NT2/D1 (cell line): ENCODE results near the gene PHC2.

ENCODE experiments used
- DNase-seq: peaks from one replicate; pipeline ENCODE4 v3.0.0-alpha.2; 2011; ENCODE audit warnings: low read depth, low spot score
- H3K27me3 ChIP-seq: 2 replicates; pipeline ENCODE4 v1.6.0; 2011; ENCODE audit warnings: mild to moderate bottlenecking; ENCODE audit not compliant: insufficient read length, insufficient read depth
- H3K36me3 ChIP-seq: 2 replicates; pipeline ENCODE4 v1.6.1; 2011; ENCODE audit warnings: mild to moderate bottlenecking, low read length, mixed read lengths; ENCODE audit not compliant: insufficient read depth, insufficient read length
- H3K4me1 ChIP-seq: 2 replicates; pipeline ENCODE4 v1.5.1; 2011; ENCODE audit not compliant: insufficient read depth, insufficient read length
- H3K4me3 ChIP-seq: 2 replicates; pipeline ENCODE4 v1.5.1; 2011; ENCODE audit warnings: low read depth; ENCODE audit not compliant: insufficient read length
- H3K9ac ChIP-seq: 2 replicates; pipeline ENCODE4 v1.6.0; 2011; ENCODE audit warnings: low read depth; ENCODE audit not compliant: insufficient read length
- H3K9me3 ChIP-seq: 2 replicates; pipeline ENCODE4 v1.5.1; 2011; ENCODE audit warnings: mild to moderate bottlenecking, low read length; ENCODE audit not compliant: insufficient read depth
- SUZ12 ChIP-seq: IDR thresholded peaks from 2 replicates; pipeline ENCODE4 v1.6.1; 2011; ENCODE audit not compliant: insufficient read length, insufficient read depth; ENCODE audit errors: extremely low read depth
- YY1 ChIP-seq: IDR thresholded peaks from 2 replicates; pipeline ENCODE4 v1.6.1; 2011; ENCODE audit not compliant: insufficient read length, insufficient read depth
- ZNF274 ChIP-seq: IDR thresholded peaks from 2 replicates; pipeline ENCODE4 v1.6.1; 2011; ENCODE audit warnings: mild to moderate bottlenecking, low read depth, low read length

The PHC2 gene

GRCh38 chr1:33445108-33445507, 14.2 kb upstream of the PHC2 start:
- Histone ChIP-seq H3K36me3 (no peaks in the 10 kb centered on the region), H3K27me3 (peaks cover 2% of the 10 kb centered on the region), H3K4me3 (no peak overlapping the region), H3K9ac (no peak overlapping the region), H3K4me1 (no peaks in the 10 kb centered on the region), H3K9me3 (peaks cover 8% of the 10 kb centered on the region; the same call in 1 of the 2 replicates)
- TF ChIP-seq YY1, result no peak
- TF ChIP-seq SUZ12, result no peak
- no peak for TF ChIP-seq ZNF274
- no peak for DNase-seq

DNA sequence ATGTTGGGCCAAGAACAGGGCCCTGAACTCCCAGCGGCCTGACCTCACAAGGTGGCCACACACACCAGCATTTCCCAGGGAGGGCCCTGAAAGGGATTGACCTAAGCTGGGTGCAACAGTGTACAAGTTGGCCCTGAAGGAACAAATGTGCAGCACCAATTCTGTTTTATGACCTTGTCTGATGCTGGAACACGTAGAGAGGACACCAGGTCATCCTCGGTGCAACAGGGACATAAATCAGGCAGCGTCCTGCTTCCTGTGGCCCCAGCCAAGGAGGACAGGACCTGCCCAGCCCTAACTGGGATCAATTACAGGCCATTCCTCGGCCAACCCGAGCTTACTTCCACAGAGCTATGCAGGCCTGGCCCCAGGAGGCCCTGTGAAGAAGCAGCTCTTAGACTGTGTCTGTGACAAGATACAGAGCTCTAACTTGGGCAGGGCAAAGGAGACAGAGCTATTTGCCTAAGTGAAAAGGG, 12.8 kb upstream of the PHC2 start:
- Histone ChIP-seq H3K4me3 (no peak overlapping the region), H3K36me3 (no peaks in the 10 kb centered on the region), H3K4me1 (no peaks in the 10 kb centered on the region), H3K9ac (no peak overlapping the region), H3K27me3 (peaks cover 2% of the 10 kb centered on the region), H3K9me3 (peaks cover 8% of the 10 kb centered on the region; the same call in 1 of the 2 replicates)
- DNase-seq, result no peak
- TF ChIP-seq YY1 (no peak), SUZ12 (no peak), ZNF274 (no peak)

DNA sequence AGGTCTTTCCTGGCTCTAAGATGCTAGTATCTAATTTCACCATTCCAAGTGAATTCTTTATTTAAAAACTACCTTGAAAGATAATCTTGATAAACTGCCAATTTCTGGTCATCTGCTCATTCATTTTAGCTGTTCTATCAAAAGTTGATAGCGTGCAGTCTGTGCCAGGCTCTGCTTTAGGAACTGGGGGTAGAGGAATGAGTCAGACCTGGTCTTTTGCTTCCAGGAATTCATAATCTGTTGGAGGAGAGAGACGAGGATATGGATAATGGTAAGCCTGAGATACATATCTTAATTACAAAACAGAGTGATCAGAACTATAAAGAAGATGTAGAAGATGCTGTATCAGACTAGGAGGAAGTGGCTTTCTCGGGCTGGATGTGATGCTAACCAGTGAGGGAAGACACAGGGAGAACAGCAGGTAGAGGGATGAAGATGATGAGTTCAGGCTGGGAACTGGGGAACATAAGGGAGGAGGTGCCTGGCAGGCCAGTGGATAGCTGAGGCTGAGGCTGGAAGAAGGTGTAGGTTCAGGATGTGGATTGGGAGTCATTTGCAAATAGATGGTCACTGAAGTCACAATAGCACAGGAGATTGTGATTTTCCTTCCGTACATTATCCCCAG, 12.3 kb upstream of the PHC2 start:
- no peak overlapping the region for H3K4me3 ChIP-seq
- TF ChIP-seq YY1 (no peak), ZNF274 (no peak), SUZ12 (no peak)
- peaks cover 2% of the 10 kb centered on the region for H3K27me3 ChIP-seq
- DNase-seq, result no peak
- H3K9ac ChIP-seq, result no peak overlapping the region
- peaks cover 8% of the 10 kb centered on the region; the same call in 1 of the 2 replicates for H3K9me3 ChIP-seq
- H3K4me1 ChIP-seq, result no peaks in the 10 kb centered on the region
- no peaks in the 10 kb centered on the region for H3K36me3 ChIP-seq

DNA sequence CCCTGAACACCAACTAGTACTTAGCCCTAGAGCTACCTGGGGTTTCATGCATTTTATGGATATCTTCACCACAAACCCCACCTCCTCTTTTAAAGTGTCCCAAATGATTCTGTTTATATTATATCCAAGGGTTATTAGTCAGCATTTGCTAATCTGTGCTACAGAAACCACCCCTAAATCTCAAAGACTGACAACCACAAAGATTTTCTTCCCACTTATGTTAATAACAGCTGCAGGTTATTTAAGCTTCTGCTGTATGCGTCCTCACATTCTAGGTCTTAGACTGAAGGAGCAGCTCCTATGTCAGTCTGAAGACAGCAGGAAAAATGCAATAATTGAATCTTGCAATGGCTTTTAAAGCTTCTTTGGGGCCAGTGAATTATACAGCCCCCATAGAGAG, 11.2 kb upstream of the PHC2 start:
- DNase-seq, result no peak
- TF ChIP-seq YY1 (no peak), SUZ12 (no peak), ZNF274 (no peak)
- Histone ChIP-seq H3K4me1 (no peaks in the 10 kb centered on the region), H3K27me3 (peaks cover 2% of the 10 kb centered on the region), H3K9ac (no peak overlapping the region), H3K9me3 (peaks cover 8% of the 10 kb centered on the region; the same call in 1 of the 2 replicates), H3K4me3 (no peak overlapping the region), H3K36me3 (no peaks in the 10 kb centered on the region)

DNA sequence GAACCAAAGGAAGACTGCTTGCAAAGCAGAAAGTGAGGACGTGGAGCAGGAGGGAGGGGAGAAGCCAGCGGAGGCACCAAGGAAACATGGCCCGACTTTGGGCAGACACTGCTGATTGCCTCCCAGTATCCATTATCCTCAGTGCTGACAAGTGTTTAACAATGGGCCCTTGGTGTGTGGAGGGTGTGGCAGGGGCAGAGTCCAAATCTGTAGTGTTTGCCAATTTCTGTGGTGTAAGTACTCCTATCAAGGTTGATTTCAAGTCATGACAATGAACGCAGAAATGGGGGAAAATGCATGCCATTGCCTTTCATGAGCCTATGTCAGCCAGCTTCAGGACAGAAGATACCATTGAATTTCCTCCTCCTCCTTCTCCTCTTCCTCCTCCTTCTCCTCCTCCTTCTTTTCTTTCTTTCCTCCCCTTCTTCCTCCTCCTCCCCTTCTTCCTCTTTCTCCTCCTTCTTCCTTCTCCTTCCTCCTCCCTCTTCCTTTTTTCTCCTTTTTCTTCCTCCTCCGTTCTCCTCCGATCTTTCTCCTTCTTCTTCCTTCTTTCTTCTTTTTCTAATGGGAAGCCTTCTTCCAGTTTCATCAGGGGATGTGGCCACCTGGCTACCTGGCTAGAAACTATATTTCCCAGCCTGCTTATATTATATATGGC, 10.3 kb upstream of the PHC2 start:
- Histone ChIP-seq H3K27me3 (peaks cover 4% of the 10 kb centered on the region), H3K4me3 (no peak overlapping the region), H3K36me3 (no peaks in the 10 kb centered on the region), H3K9me3 (peaks cover 8% of the 10 kb centered on the region; the same call in 1 of the 2 replicates), H3K4me1 (no peaks in the 10 kb centered on the region), H3K9ac (no peak overlapping the region)
- TF ChIP-seq SUZ12 (no peak), YY1 (no peak)
- no peak for DNase-seq

DNA sequence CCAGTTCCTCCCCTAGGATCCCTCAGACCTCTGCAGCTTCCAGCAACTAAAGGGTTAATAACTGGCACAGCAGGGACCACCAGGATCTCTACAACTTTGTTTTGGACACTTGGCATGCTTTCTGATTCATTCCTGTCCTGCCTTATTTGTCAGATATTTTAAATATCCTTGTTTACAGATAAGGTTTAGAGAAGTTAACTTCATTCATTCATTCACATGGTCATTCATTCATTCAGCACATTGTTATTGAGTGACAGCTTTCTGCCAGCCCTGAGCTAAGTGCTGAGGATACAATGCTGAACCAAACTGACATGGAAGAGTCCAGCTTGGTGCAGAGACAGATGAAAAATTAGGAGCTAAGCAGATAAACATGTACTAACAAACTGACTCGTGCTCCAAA, 8.8 kb upstream of the PHC2 start:
- TF ChIP-seq SUZ12 (no peak), YY1 (no peak), ZNF274 (no peak)
- peaks cover 4% of the 10 kb centered on the region for H3K4me1 ChIP-seq

DNA sequence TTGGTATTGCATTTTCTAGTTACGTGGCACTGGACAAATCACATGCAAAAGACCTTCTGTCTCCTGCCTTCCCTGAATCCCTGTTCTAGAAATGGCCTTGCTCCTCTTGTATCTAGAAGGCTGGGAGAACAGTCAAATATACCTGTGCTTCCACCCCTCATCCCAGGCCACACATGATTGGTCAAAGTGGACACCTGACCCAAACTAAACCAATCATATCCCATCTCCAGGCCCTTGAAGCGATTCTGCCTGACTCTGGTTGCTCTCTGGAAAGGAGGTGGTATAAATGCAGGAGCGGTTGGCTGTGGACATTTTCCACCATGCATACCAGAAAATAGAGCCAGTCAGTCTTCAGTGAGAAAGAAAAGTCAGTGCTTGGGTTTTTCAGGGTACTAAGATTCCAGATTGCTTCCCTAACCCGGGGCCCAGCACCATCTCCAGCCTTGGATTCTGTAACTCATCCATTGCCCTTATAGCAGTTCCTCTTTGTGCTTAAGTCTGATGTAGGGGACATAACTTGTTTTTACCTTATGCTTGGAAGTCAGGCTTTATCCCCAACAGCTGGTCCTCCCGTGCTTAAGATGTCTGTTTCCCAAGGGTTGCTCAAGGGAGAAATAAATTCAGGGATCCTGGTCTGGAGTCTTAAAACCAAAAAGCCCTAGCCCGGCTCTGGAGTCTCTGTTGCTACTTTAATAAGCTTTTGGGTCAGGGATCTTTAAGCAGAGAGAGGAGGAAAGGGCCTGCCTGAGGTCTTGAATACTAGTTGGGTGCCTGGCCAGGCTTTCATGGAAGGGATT, 7.7 kb upstream of the PHC2 start:
- H3K9me3 ChIP-seq, result no peaks in the 10 kb centered on the region
- DNase-seq, result no peak
- H3K4me1 ChIP-seq, result peaks cover 5% of the 10 kb centered on the region

More for the DNA sequence above, 8.8 kb upstream of the PHC2 start:
- H3K36me3 ChIP-seq, result no peaks in the 10 kb centered on the region
- no peaks in the 10 kb centered on the region for H3K9me3 ChIP-seq
- peaks cover 4% of the 10 kb centered on the region for H3K27me3 ChIP-seq
- no peak overlapping the region for H3K4me3 ChIP-seq
- no peak overlapping the region for H3K9ac ChIP-seq
- DNase-seq, result no peak

More for the DNA sequence above, 7.7 kb upstream of the PHC2 start:
- Histone ChIP-seq H3K27me3 (peaks cover 4% of the 10 kb centered on the region), H3K9ac (no peak overlapping the region), H3K4me3 (no peak overlapping the region), H3K36me3 (no peaks in the 10 kb centered on the region)
- TF ChIP-seq ZNF274 (no peak), YY1 (no peak), SUZ12 (no peak)
